ENCODE measurements around the gene LRRFIP1. TPM values are rescaled to one million over a fixed set of nuclear protein-coding genes. Genes with fewer than 3 reads are reported as not detected.

Gene LRRFIP1
- total and polyA plus RNA-seq, 2 donors (not counting 1 experiment from before 2014, with no cell fraction given) = 42.0 to 139 TPM

GRCh38 chr2:237640493-237640998 is 13.2 kb downstream of the LRRFIP1 start:
- Mint-ChIP-seq H3K9me3 (ENCODE audit: insufficient read depth) (no peaks in the 10 kb centered on the region), H3K4me1 (no peaks in the 10 kb centered on the region), H3K27me3 (peaks cover 29% of the 10 kb centered on the region), H3K27ac (no peak overlapping the region), H3K4me3 (no peak overlapping the region)
- intact Hi-C loops (cut with micrococcal nuclease) = no loop called here
- TF ChIP-seq, protein P1, sequence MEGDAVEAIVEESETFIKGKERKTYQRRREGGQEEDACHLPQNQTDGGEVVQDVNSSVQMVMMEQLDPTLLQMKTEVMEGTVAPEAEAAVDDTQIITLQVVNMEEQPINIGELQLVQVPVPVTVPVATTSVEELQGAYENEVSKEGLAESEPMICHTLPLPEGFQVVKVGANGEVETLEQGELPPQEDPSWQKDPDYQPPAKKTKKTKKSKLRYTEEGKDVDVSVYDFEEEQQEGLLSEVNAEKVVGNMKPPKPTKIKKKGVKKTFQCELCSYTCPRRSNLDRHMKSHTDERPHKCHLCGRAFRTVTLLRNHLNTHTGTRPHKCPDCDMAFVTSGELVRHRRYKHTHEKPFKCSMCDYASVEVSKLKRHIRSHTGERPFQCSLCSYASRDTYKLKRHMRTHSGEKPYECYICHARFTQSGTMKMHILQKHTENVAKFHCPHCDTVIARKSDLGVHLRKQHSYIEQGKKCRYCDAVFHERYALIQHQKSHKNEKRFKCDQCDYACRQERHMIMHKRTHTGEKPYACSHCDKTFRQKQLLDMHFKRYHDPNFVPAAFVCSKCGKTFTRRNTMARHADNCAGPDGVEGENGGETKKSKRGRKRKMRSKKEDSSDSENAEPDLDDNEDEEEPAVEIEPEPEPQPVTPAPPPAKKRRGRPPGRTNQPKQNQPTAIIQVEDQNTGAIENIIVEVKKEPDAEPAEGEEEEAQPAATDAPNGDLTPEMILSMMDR (IDR thresholded peaks at IDR 0.05) = no peak
- no peak for TF ChIP-seq EZH2 (IDR thresholded peaks at IDR 0.05; ENCODE audit: borderline replicate concordance, insufficient read depth, low read depth, low read length, poor library complexity, severe bottlenecking)
- H3K4me2 ChIP-seq (replicated peaks; ENCODE audit: low read depth, low read length, poor library complexity, severe bottlenecking) = no peak overlapping the region
- no peaks in the 10 kb centered on the region for H3K36me3 ChIP-seq (replicated peaks in 1 of 2; ENCODE audit: control extremely low read depth in 1 of 2, control insufficient read depth in 1 of 2, extremely low read depth in 1 of 2, insufficient read depth in 2 of 2, low read length in 1 of 2)
- ATAC-seq (ENCODE audit: low read depth) (no peak), DNase-seq (no peak)
- no peak overlapping the region for H3K9ac ChIP-seq (ENCODE audit: low read length)
- H3K4me3 ChIP-seq (ENCODE audit: control extremely low read depth in 1 of 5, extremely low read depth in 1 of 5, insufficient read depth in 1 of 5, low read depth in 2 of 5, low read length in 4 of 5) = no peak overlapping the region
- 97% methylated on average over 8 of the region's 12 CpGs for WGBS (ENCODE audit: insufficient coverage)
- H3K79me2 ChIP-seq (ENCODE audit: control insufficient read depth, insufficient read depth, low read length) = no peaks in the 10 kb centered on the region
- H4K20me1 ChIP-seq (ENCODE audit: control insufficient read depth, insufficient read depth, low read length, poor library complexity, severe bottlenecking) = no peaks in the 10 kb centered on the region
- H3K27me3 ChIP-seq (replicated peaks in 1 of 4; ENCODE audit: control extremely low read depth in 1 of 4, control insufficient read depth in 3 of 4, insufficient read depth in 4 of 4, low read length in 3 of 4) = no peaks in the 10 kb centered on the region
- H3K4me1 ChIP-seq (ENCODE audit: control insufficient read depth in 2 of 2, insufficient read depth in 2 of 2, low read length in 2 of 2) = no peaks in the 10 kb centered on the region
- CTCF ChIA-PET = no interaction called here
- POLR2A ChIA-PET = no interaction called here
- H3K9me3 ChIP-seq (ENCODE audit: control extremely low read depth in 1 of 3, control insufficient read depth in 2 of 3, insufficient read depth in 1 of 3, low read length in 2 of 3) = no peaks in the 10 kb centered on the region
- H2AFZ ChIP-seq (ENCODE audit: insufficient read depth, low read depth, low read length, poor library complexity, severe bottlenecking) = no peak overlapping the region
- no peak overlapping the region for H3K27ac ChIP-seq (ENCODE audit: low read length in 2 of 2)

DNA sequence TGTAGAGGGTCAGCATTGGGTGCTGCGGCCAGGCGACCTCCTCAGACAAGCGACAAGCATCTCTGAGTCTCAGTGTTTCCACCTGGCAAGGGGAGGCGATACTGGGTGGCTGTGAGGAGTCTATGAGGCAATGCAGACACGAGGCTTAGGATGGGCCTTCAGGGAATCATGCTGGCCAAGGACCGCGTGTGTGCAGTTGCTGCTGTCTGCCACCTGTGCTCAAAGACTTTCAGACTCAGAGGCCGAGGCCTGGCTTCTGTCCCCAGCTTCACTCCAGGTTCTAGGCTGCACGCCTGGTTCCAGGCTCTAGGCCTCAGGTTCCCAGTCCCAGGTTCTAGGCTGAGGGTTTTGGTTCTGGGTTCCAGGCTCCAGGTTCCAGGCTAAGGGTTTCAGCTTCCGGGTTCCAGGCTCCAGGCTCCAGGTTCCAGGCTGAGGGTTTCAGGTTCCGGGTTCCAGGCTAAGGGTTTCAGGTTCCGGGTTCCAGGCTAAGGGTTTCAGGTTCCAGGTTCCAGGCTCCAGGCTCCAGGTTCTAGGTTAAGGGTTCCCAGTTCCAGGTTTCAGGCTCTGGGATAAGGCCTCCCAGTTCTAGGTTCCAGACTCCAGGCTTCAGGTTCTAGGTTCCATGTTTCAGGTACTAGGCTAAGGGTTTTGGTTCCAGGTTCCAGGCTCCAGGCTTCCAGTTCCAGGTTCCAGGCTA is 14.8 kb downstream of the LRRFIP1 start:
- intact Hi-C loops (cut with micrococcal nuclease) = no loop called here
- no peaks in the 10 kb centered on the region for H3K79me2 ChIP-seq (ENCODE audit: control insufficient read depth, insufficient read depth, low read length)
- no peaks in the 10 kb centered on the region for H3K36me3 ChIP-seq (replicated peaks in 1 of 2; ENCODE audit: control extremely low read depth in 1 of 2, control insufficient read depth in 1 of 2, extremely low read depth in 1 of 2, insufficient read depth in 2 of 2, low read length in 1 of 2)
- Mint-ChIP-seq H3K27me3 (peaks cover 28% of the 10 kb centered on the region), H3K4me3 (no peak overlapping the region), H3K4me1 (no peaks in the 10 kb centered on the region), H3K27ac (no peak overlapping the region), H3K9me3 (ENCODE audit: insufficient read depth) (no peaks in the 10 kb centered on the region)
- ChIA-PET CTCF (no interaction called here), POLR2A (no interaction called here)
- WGBS (ENCODE audit: insufficient coverage) = 96% methylated on average over 12 of the region's 12 CpGs
- no peaks in the 10 kb centered on the region for H4K20me1 ChIP-seq (ENCODE audit: control insufficient read depth, insufficient read depth, low read length, poor library complexity, severe bottlenecking)
- H2AFZ ChIP-seq (ENCODE audit: insufficient read depth, low read depth, low read length, poor library complexity, severe bottlenecking) = no peak overlapping the region
- no peaks in the 10 kb centered on the region for H3K4me1 ChIP-seq (ENCODE audit: control insufficient read depth in 2 of 2, insufficient read depth in 2 of 2, low read length in 2 of 2)
- peaks cover 0 to 4% (median 0%) of the 10 kb centered on the region in 3 donors for H3K9me3 ChIP-seq (ENCODE audit: control extremely low read depth in 1 of 3, control insufficient read depth in 2 of 3, insufficient read depth in 1 of 3, low read length in 2 of 3)
- H3K9ac ChIP-seq (ENCODE audit: low read length) = no peak overlapping the region
- ATAC-seq (ENCODE audit: low read depth) (no peak), DNase-seq (no peak)
- H3K4me2 ChIP-seq (replicated peaks; ENCODE audit: low read depth, low read length, poor library complexity, severe bottlenecking) = no peak overlapping the region
- no peaks in the 10 kb centered on the region for H3K27me3 ChIP-seq (replicated peaks in 1 of 4; ENCODE audit: control extremely low read depth in 1 of 4, control insufficient read depth in 3 of 4, insufficient read depth in 4 of 4, low read length in 3 of 4)
- no peak overlapping the region for H3K4me3 ChIP-seq (ENCODE audit: control extremely low read depth in 1 of 5, extremely low read depth in 1 of 5, insufficient read depth in 1 of 5, low read depth in 2 of 5, low read length in 4 of 5)
- no peak for TF ChIP-seq EZH2 (IDR thresholded peaks at IDR 0.05; ENCODE audit: borderline replicate concordance, insufficient read depth, low read depth, low read length, poor library complexity, severe bottlenecking)
- TF ChIP-seq, protein P1 (IDR thresholded peaks at IDR 0.05) = no peak
- H3K27ac ChIP-seq (ENCODE audit: low read length in 2 of 2) = no peak overlapping the region
